SU-DHL-6 (cell line): Measurements from ENCODE around the gene MFN2.

Source experiments
- EZH2phosphoT487 ChIP-seq: fragments of 200-600 bp; sonication (generic), shearing (Covaris generic); conservative IDR thresholded peaks from 2 replicates; pipeline ENCODE4 v1.6.1; 2018; ENCODE audit warnings: mild to moderate bottlenecking, antibody characterized with exemption, low read length, moderate library complexity, mixed read lengths
- TF ChIP-seq, protein P1 (sequence below): fragments of 200-600 bp; sonication (generic); IDR thresholded peaks from one replicate; pipeline ENCODE4 v1.5.1; 2017; ENCODE audit warnings: antibody characterized with exemption, mild to moderate bottlenecking, low read length, moderate library complexity; ENCODE audit not compliant: insufficient read depth, poor library complexity, severe bottlenecking

DNA sequence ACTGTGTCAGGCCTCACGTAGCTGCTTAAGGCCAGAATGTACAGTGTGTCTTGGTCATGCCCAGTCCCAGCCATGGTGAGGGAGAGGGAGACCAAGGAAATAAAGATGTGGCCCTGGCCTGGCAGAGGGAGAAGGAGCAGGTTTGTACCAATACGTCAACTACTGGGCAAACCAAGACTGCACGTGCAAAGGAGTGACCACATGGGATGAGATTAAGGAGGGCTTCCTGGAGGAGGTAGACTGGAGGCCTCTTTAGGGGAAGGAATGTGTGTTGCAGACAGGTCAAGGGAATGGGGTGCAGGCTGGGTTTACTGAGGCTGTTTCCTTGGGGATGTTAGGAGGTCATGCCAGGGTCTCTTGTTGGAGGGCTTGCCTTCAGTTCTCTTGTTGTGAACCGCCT, 38.0 kb upstream of the MFN2 start:
- TF ChIP-seq, protein P1, sequence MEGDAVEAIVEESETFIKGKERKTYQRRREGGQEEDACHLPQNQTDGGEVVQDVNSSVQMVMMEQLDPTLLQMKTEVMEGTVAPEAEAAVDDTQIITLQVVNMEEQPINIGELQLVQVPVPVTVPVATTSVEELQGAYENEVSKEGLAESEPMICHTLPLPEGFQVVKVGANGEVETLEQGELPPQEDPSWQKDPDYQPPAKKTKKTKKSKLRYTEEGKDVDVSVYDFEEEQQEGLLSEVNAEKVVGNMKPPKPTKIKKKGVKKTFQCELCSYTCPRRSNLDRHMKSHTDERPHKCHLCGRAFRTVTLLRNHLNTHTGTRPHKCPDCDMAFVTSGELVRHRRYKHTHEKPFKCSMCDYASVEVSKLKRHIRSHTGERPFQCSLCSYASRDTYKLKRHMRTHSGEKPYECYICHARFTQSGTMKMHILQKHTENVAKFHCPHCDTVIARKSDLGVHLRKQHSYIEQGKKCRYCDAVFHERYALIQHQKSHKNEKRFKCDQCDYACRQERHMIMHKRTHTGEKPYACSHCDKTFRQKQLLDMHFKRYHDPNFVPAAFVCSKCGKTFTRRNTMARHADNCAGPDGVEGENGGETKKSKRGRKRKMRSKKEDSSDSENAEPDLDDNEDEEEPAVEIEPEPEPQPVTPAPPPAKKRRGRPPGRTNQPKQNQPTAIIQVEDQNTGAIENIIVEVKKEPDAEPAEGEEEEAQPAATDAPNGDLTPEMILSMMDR: no peak
- TF ChIP-seq EZH2phosphoT487: no peak
